Activated CD4-positive, CD25-positive, alpha-beta regulatory T cell treated with anti-CD3 and anti-CD28 coated beads, Interleukin-2, amount 50 U/mL, for 24 hours (primary cell): ENCODE measurements around the gene ANKLE1.

ENCODE experiments used
- ATAC-seq, 2 donors: fragments of 150-1000 bp; cut with Tn5 transposase; one replicate each; pipeline ENCODE4 v1.10.0; 2021; ENCODE audit warnings: mild to moderate bottlenecking in 1 of 2, moderate library complexity in 1 of 2

The ANKLE1 gene

GRCh38 chr19:17306285-17306714 is 24.6 kb downstream of the ANKLE1 start:
- no peak for ATAC-seq

GRCh38 chr19:17307876-17308377 is 26.2 kb downstream of the ANKLE1 start:
- ATAC-seq = no peak

- peak; percentile 85 to 86 for ATAC-seq
Measured at GRCh38 chr19:17309198-17309964, 27.7 kb downstream of the ANKLE1 start, which contains the start of gene DDA1. Gene DDA1 (plus strand): TSS chr19:17309563. CDS start chr19:17309655, 92 bp downstream.

GRCh38 chr19:17309965-17310461 is 28.3 kb downstream of the ANKLE1 start:
- ATAC-seq = no peak

GRCh38 chr19:17311455-17312188 is 29.9 kb downstream of the ANKLE1 start:
- ATAC-seq = no peak

- ATAC-seq = no peak
Measured at GRCh38 chr19:17312189-17313113, 30.8 kb downstream of the ANKLE1 start.

- ATAC-seq = no peak
Measured at GRCh38 chr19:17314007-17314593, 32.4 kb downstream of the ANKLE1 start.

GRCh38 chr19:17318966-17319365 is 37.3 kb downstream of the ANKLE1 start:
- ATAC-seq = no peak

- no peak for ATAC-seq
Measured at GRCh38 chr19:17319473-17320238, 38.0 kb downstream of the ANKLE1 start.

- no peak for ATAC-seq
Measured at GRCh38 chr19:17320435-17320834, 38.7 kb downstream of the ANKLE1 start.

GRCh38 chr19:17321655-17322489 is 40.2 kb downstream of the ANKLE1 start:
- no peak for ATAC-seq

GRCh38 chr19:17322854-17323253 is 41.2 kb downstream of the ANKLE1 start:
- no peak for ATAC-seq

GRCh38 chr19:17323300-17323963 is 41.7 kb downstream of the ANKLE1 start:
- no peak for ATAC-seq

GRCh38 chr19:17323964-17324332 is 42.2 kb downstream of the ANKLE1 start:
- no peak for ATAC-seq

- ATAC-seq = no peak
Measured at GRCh38 chr19:17324357-17325114, 42.8 kb downstream of the ANKLE1 start.

GRCh38 chr19:17325133-17325532 is 43.4 kb downstream of the ANKLE1 start:
- ATAC-seq = no peak

GRCh38 chr19:17325881-17326594 is 44.3 kb downstream of the ANKLE1 start:
- no peak for ATAC-seq

GRCh38 chr19:17326595-17326966 is 44.9 kb downstream of the ANKLE1 start:
- no peak for ATAC-seq
